Tibial artery (tissue), 4 donors: ENCODE measurements around the gene OR8D1.

Experiments
- DNase-seq, 2 donors: peaks; one replicate each; pipeline ENCODE4 v3.0.0-alpha.2; 2019
- H3K27ac ChIP-seq, 2 donors: fragments of 200-600 bp; sonication (generic) in 1 of 2; 1 replicate in 1 of 2; 2 replicates in 1 of 2; pipeline ENCODE4 v1.5.1; 2018 to 2019; ENCODE audit warnings: mild to moderate bottlenecking in 1 of 2
- H3K27me3 ChIP-seq, 2 donors: fragments of 200-600 bp; sonication (generic) in 1 of 2; one replicate each; pipeline versions ENCODE4 v1.5.1 to v1.6.0; 2016 to 2019
- H3K36me3 ChIP-seq, 3 donors: fragments of 200-600 bp; sonication (generic) in 2 of 3; one replicate each; pipeline ENCODE4 v1.5.1; 2016 to 2019; ENCODE audit warnings: mild to moderate bottlenecking in 2 of 3
- H3K4me1 ChIP-seq, 4 donors: fragments of 200-600 bp; sonication (generic) in 2 of 4; 1 replicate in 3 of 4; 2 replicates in 1 of 4; pipeline ENCODE4 v1.5.1; 2016 to 2019
- H3K4me3 ChIP-seq, 2 donors: fragments of 200-600 bp; sonication (generic) in 1 of 2; 1 replicate in 1 of 2; 2 replicates in 1 of 2; pipeline ENCODE4 v1.5.1; 2018 to 2019; ENCODE audit warnings: mild to moderate bottlenecking in 2 of 2
- H3K9me3 ChIP-seq, 3 donors: fragments of 200-600 bp; sonication (generic) in 1 of 3; one replicate each; pipeline ENCODE4 v1.5.1; 2016 to 2019
- intact Hi-C: fragments of 100-400 bp; cut with DNase I; formaldehyde crosslinking; loops from one replicate; pipeline ENCODE4 v1.15.0; 2023; ENCODE audit warnings: low total_unique reads
- TF ChIP-seq, protein P1 (sequence below), 2 experiments: fragments of 200-600 bp in 1 of 2; fragments of 450-650 bp in 1 of 2; IDR thresholded peaks; one replicate each; pipeline ENCODE4 v1.5.1; 2017 to 2019; ENCODE audit warnings: antibody characterized with exemption in 2 of 2, mild to moderate bottlenecking in 1 of 2, moderate library complexity in 1 of 2

Gene OR8D1

GRCh38 chr11:124320097-124320496 lies 6.3 kb upstream of the OR8D1 start, which contains the start of gene OR8D2:
Gene OR8D2 (minus strand): TSS chr11:124320197. CDS start chr11:124320197, 0 bp downstream.
- TF ChIP-seq, protein P1, sequence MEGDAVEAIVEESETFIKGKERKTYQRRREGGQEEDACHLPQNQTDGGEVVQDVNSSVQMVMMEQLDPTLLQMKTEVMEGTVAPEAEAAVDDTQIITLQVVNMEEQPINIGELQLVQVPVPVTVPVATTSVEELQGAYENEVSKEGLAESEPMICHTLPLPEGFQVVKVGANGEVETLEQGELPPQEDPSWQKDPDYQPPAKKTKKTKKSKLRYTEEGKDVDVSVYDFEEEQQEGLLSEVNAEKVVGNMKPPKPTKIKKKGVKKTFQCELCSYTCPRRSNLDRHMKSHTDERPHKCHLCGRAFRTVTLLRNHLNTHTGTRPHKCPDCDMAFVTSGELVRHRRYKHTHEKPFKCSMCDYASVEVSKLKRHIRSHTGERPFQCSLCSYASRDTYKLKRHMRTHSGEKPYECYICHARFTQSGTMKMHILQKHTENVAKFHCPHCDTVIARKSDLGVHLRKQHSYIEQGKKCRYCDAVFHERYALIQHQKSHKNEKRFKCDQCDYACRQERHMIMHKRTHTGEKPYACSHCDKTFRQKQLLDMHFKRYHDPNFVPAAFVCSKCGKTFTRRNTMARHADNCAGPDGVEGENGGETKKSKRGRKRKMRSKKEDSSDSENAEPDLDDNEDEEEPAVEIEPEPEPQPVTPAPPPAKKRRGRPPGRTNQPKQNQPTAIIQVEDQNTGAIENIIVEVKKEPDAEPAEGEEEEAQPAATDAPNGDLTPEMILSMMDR (IDR thresholded peaks at IDR 0.05), result no peak
- DNase-seq, result no peak
- no peaks in the 10 kb centered on the region for H3K4me1 ChIP-seq
- no peaks in the 10 kb centered on the region for H3K36me3 ChIP-seq
- H3K4me3 ChIP-seq, result no peak within 1 kb of the TSS
- H3K27me3 ChIP-seq, result peaks cover 0 to 2% of the 10 kb centered on the region in 2 donors
- intact Hi-C loops, result no loop called here
- no peaks in the 10 kb centered on the region for H3K9me3 ChIP-seq
- no peak within 1 kb of the TSS for H3K27ac ChIP-seq

- no peaks in the 10 kb centered on the region for H3K4me1 ChIP-seq
- peaks cover 0 to 2% of the 10 kb centered on the region in 2 donors for H3K27me3 ChIP-seq
- DNase-seq, result no peak
- TF ChIP-seq, protein P1 (IDR thresholded peaks at IDR 0.05), result no peak
- intact Hi-C loops, result no loop called here
- no peaks in the 10 kb centered on the region for H3K36me3 ChIP-seq
- H3K27ac ChIP-seq, result no peak overlapping the region
- no peak overlapping the region for H3K4me3 ChIP-seq
- no peaks in the 10 kb centered on the region for H3K9me3 ChIP-seq
These were observed 1.3 kb upstream of the OR8D1 start for GRCh38 chr11:124315052-124315451.

- no peaks in the 10 kb centered on the region for H3K27me3 ChIP-seq
- no peaks in the 10 kb centered on the region for H3K36me3 ChIP-seq
- intact Hi-C loops, result no loop called here
- no peak overlapping the region for H3K27ac ChIP-seq
- H3K4me3 ChIP-seq, result no peak overlapping the region
- H3K4me1 ChIP-seq, result no peaks in the 10 kb centered on the region
- no peak for DNase-seq
- TF ChIP-seq, protein P1 (IDR thresholded peaks at IDR 0.05), result no peak
- no peaks in the 10 kb centered on the region for H3K9me3 ChIP-seq
These were observed 618 bp downstream of the OR8D1 start for GRCh38 chr11:124313131-124313530.

DNA sequence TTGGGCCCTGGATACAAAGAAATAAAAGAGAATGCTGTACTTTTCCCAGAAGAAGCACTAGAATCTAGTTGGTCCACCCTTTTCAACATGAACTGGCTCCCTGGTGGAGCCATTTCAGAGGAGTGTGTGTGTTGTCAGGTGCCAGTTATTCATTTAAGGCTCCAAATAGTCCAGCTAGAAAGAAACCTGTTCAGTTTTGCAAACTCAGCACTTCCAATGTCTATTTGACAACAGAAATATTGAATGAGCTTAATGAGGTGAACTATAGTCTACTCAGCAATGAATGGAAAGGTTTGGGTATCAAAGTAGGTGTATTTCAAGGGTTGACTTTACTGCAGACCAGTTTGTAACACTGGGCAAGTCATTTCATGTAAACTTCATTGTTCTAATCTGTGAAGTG lies 2.1 kb downstream of the OR8D1 start:
- Histone ChIP-seq H3K9me3 (no peaks in the 10 kb centered on the region), H3K36me3 (no peaks in the 10 kb centered on the region), H3K4me3 (no peak overlapping the region), H3K27ac (no peak overlapping the region), H3K4me1 (no peaks in the 10 kb centered on the region), H3K27me3 (no peaks in the 10 kb centered on the region)
- DNase-seq, result no peak
- TF ChIP-seq, protein P1 (IDR thresholded peaks at IDR 0.05), result no peak
- intact Hi-C loops, result no loop called here

DNA sequence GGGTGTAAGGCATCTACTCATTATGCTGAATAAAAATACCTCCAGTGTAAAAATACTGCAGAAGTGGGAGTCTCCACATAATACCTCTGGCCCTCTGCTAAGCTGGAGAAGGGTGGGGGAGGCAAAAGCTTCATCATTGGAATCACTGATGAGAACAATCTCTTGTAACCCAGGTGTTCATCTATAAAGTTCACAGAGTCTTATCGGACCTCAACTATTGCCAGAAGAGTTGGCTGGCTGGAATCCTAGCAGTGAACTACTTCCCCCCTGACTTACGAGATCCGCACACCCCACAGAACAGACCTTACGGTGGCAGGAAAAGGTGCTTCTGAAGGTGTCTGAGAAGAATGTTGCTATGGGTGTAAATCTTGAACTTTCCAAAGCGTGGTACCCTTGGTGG lies 2.5 kb downstream of the OR8D1 start:
- DNase-seq, result no peak
- Histone ChIP-seq H3K9me3 (no peaks in the 10 kb centered on the region), H3K27ac (no peak overlapping the region), H3K4me1 (no peaks in the 10 kb centered on the region), H3K4me3 (no peak overlapping the region), H3K27me3 (no peaks in the 10 kb centered on the region), H3K36me3 (no peaks in the 10 kb centered on the region)
- TF ChIP-seq, protein P1 (IDR thresholded peaks at IDR 0.05), result no peak
- intact Hi-C loops, result no loop called here

DNA sequence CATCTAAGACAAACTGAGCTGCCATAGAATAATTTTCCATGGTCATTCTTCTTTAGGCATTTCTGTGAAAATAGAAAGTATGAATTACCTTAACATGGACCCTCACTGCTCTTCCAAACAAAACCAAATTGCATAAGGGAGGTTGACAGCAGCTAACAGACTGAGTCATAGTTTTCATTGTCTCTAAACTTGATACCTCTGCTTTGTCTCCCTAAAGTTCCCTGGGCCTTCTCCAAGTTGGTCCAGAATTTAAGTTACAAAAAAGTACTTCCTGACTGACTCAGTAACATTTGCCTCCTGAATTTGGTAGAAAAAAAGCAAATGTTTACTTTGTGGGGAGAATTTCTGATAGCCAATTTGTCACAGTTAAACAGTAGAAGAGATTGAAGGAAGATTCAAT lies 3.0 kb downstream of the OR8D1 start:
- no peaks in the 10 kb centered on the region for H3K9me3 ChIP-seq
- H3K4me1 ChIP-seq, result no peaks in the 10 kb centered on the region
- H3K27ac ChIP-seq, result no peak overlapping the region
- no peaks in the 10 kb centered on the region for H3K36me3 ChIP-seq
- H3K27me3 ChIP-seq, result no peaks in the 10 kb centered on the region
- TF ChIP-seq, protein P1 (IDR thresholded peaks at IDR 0.05), result no peak
- no peak for DNase-seq
- H3K4me3 ChIP-seq, result no peak overlapping the region
- intact Hi-C loops, result no loop called here
